HepG2 (cell line): ENCODE data around the gene OR13J1. TPM values are rescaled to one million over a fixed set of nuclear protein-coding genes. Genes with fewer than 3 reads are reported as not detected.

Source experiments
- ATAC-seq: fragments of 200-7000 bp; cut with Tn5 transposase; 3 replicates; pipeline ENCODE4 v1.9.1; 2020; ENCODE audit warnings: mild to moderate bottlenecking, moderate library complexity
- BruUV-seq: library from RNA; stranded (reverse); fragments of 400-500 nt; replicated peaks from 2 replicates; lab custom pipeline; 2021; lab: Mats Ljungman, UMichigan
- CTCF ChIA-PET: fragments of 300-600 bp; formaldehyde crosslinking; extraction: SDS; loops from one replicate; lab custom pipeline; 2021; ENCODE audit warnings: low total read pairs, inconsistent platforms, low intra/inter-chr PET ratio; lab: Yijun Ruan, JAX
- POLR2A ChIA-PET: fragments of 350-600 bp; sonication (Branson Sonifier 250); formaldehyde crosslinking; loops from one replicate; lab custom pipeline; 2020; ENCODE audit warnings: antibody characterized with exemption, inconsistent platforms; lab: Yijun Ruan, JAX
- DNase-seq: peaks from one replicate; pipeline ENCODE4 v3.0.0-alpha.2; 2015; ENCODE audit warnings: low spot score
- FAIRE-seq: peaks from 3 replicates; lab custom pipeline; 2011; peaks lifted over from hg19 to GRCh38; lab: Jason Lieb, UNC
- H2AFZ ChIP-seq: one replicate; pipeline ENCODE4 v1.6.1; 2011; ENCODE audit warnings: low read length, inconsistent platforms
- H3K27ac ChIP-seq: fragments of 300-600 bp; 3 replicates; pipeline ENCODE4 v1.8.0; 2011; ENCODE audit warnings: mixed run types, mild to moderate bottlenecking, mixed read lengths, low read length, inconsistent platforms; ENCODE audit not compliant: insufficient read depth; ENCODE audit errors: extremely low read length
- H3K27me3 ChIP-seq, 2 experiments: fragments of 200-600 bp in 1 of 2; 2 replicates in 1 of 2; 3 replicates in 1 of 2; pipeline versions ENCODE4 v1.6.0 to v1.8.0; 2011; ENCODE audit warnings: low read length in 2 of 2, mild to moderate bottlenecking in 2 of 2, moderate library complexity in 2 of 2, inconsistent platforms in 1 of 2; ENCODE audit not compliant: insufficient read depth in 2 of 2, control insufficient read depth in 1 of 2
- H3K36me3 ChIP-seq, 2 experiments: fragments of 200-600 bp in 1 of 2; replicated peaks in 1 of 2; 2 replicates in 1 of 2; 3 replicates in 1 of 2; pipeline versions ENCODE4 v1.5.1 to v1.8.0; 2011; ENCODE audit warnings: low read length in 2 of 2, inconsistent platforms in 1 of 2; ENCODE audit not compliant: insufficient read depth in 2 of 2, control insufficient read depth in 1 of 2
- H3K4me1 ChIP-seq: 2 replicates; pipeline ENCODE4 v1.5.1; 2012; ENCODE audit warnings: low read length, inconsistent platforms; ENCODE audit not compliant: insufficient read depth
- H3K4me2 ChIP-seq: 2 replicates; pipeline ENCODE4 v1.6.0; 2011; ENCODE audit warnings: low read depth, low read length, inconsistent platforms
- H3K4me3 ChIP-seq, 3 experiments: fragments of 200-600 bp in 1 of 3; sonication (generic), shearing (Covaris generic) in 1 of 3; replicated peaks in 1 of 3; 2 replicates each; pipeline ENCODE4 v1.5.1; 2011 to 2016; ENCODE audit warnings: low read length in 3 of 3, inconsistent platforms in 2 of 3, low read depth in 2 of 3, mild to moderate bottlenecking in 2 of 3, control low read depth in 1 of 3, mixed read lengths in 1 of 3; ENCODE audit not compliant: insufficient read depth in 1 of 3
- H3K79me2 ChIP-seq: one replicate; pipeline ENCODE4 v1.6.1; 2011; ENCODE audit warnings: low read length, inconsistent platforms; ENCODE audit not compliant: insufficient read depth
- H3K9ac ChIP-seq: 2 replicates; pipeline ENCODE4 v1.6.0; 2011; ENCODE audit warnings: mild to moderate bottlenecking, low read depth, low read length, inconsistent platforms; ENCODE audit not compliant: insufficient read depth
- H3K9me3 ChIP-seq: 2 replicates; pipeline ENCODE4 v1.5.1; 2012; ENCODE audit warnings: mild to moderate bottlenecking, low read length
- H4K20me1 ChIP-seq: 2 replicates; pipeline ENCODE4 v1.6.0; 2011; ENCODE audit warnings: inconsistent platforms, mild to moderate bottlenecking, low read length, moderate library complexity; ENCODE audit not compliant: insufficient read depth
- ATM ChIP-seq: fragments of 450-650 bp; IDR thresholded peaks from 2 replicates; pipeline ENCODE4 v1.7.1; 2017; ENCODE audit warnings: mild to moderate bottlenecking, borderline replicate concordance
- FOXA1 ChIP-seq, 2 experiments: fragments of 450-650 bp in 1 of 2; sonication (generic) in 1 of 2; formaldehyde crosslinking in 1 of 2; IDR thresholded peaks; 2 replicates each; pipeline versions ENCODE4 v1.4.0 to v1.6.1; 2016 to 2020; ENCODE audit warnings: missing genetic modification reagents in 1 of 2
- HOXD1 ChIP-seq: sonication (generic); formaldehyde crosslinking; IDR thresholded peaks from 2 replicates; pipeline ENCODE4 v1.5.0; 2020; ENCODE audit warnings: missing genetic modification reagents
- MLLT10 ChIP-seq: sonication (generic); formaldehyde crosslinking; IDR thresholded peaks from 2 replicates; pipeline ENCODE4 v1.4.0; 2020; ENCODE audit warnings: missing genetic modification reagents
- PCBP2 ChIP-seq: fragments of 200-400 bp; formaldehyde crosslinking; optimal IDR thresholded peaks from 2 replicates; pipeline ENCODE3; 2018; ENCODE audit warnings: low read length, low read depth; ENCODE audit not compliant: poor library complexity, severe bottlenecking
- PRMT3 ChIP-seq: sonication (generic); formaldehyde crosslinking; IDR thresholded peaks from 2 replicates; pipeline ENCODE4 v1.8.1; 2022; ENCODE audit warnings: low read depth, mild to moderate bottlenecking, moderate library complexity, missing genetic modification reagents, borderline replicate concordance
- RBM39 ChIP-seq: fragments of 200-400 bp; formaldehyde crosslinking; IDR thresholded peaks from one replicate; pipeline ENCODE4 v1.6.1; 2018; ENCODE audit warnings: antibody characterized with exemption, mild to moderate bottlenecking, low read depth, low read length; ENCODE audit not compliant: poor library complexity, severe bottlenecking
- REXO4 ChIP-seq: sonication (generic); formaldehyde crosslinking; IDR thresholded peaks from 2 replicates; pipeline ENCODE4 v1.8.0; 2022; ENCODE audit warnings: missing genetic modification reagents, mild to moderate bottlenecking, borderline replicate concordance
- SOX6 ChIP-seq, 2 experiments: fragments of 450-650 bp in 1 of 2; sonication (generic) in 1 of 2; formaldehyde crosslinking in 1 of 2; IDR thresholded peaks; 2 replicates each; pipeline versions ENCODE4 v1.4.0 to v1.6.1; 2017 to 2020; ENCODE audit warnings: antibody characterized with exemption in 1 of 2, mild to moderate bottlenecking in 1 of 2, missing genetic modification reagents in 1 of 2
- TBL1XR1 ChIP-seq: fragments of 150-350 bp; IDR thresholded peaks from 2 replicates; pipeline ENCODE4 v1.6.1; 2014; ENCODE audit warnings: borderline replicate concordance, low read length; ENCODE audit not compliant: partially characterized antibody
- XBP1 ChIP-seq: sonication (generic); formaldehyde crosslinking; IDR thresholded peaks from 2 replicates; pipeline ENCODE4 v1.5.0; 2020; ENCODE audit warnings: missing genetic modification reagents
- ZBTB1 ChIP-seq: sonication (generic); formaldehyde crosslinking; IDR thresholded peaks from 2 replicates; pipeline ENCODE4 v1.4.0; 2020; ENCODE audit warnings: missing genetic modification reagents, borderline replicate concordance
- ZFAT ChIP-seq: sonication (generic); formaldehyde crosslinking; conservative IDR thresholded peaks from 2 replicates; pipeline ENCODE4 v1.8.1; 2023; ENCODE audit warnings: missing genetic modification reagents, inconsistent platforms
- ZFY ChIP-seq: sonication (generic); formaldehyde crosslinking; IDR thresholded peaks from 2 replicates; pipeline ENCODE4 v1.4.0; 2020; ENCODE audit warnings: missing genetic modification reagents
- ZNF510 ChIP-seq: sonication (generic); formaldehyde crosslinking; IDR thresholded peaks from 2 replicates; pipeline ENCODE4 v1.4.0; 2020; ENCODE audit warnings: low read depth, mild to moderate bottlenecking, missing genetic modification reagents
- ZNF644 ChIP-seq: IDR thresholded peaks from 2 replicates; pipeline ENCODE4 v1.6.1; 2016; ENCODE audit warnings: low read depth
- WGBS: methylation state at CpG from one replicate; pipeline ENCODE4 v1.1.6; 2017; ENCODE audit warnings: low lambda C conversion rate; 5-methylcytosine and 5-hydroxymethylcytosine counted together
- in situ Hi-C: cut with HindIII; loops from 2 replicates; pipeline ENCODE4 v1.10.0; 2017; ENCODE audit warnings: low pct_unique_long_range_greater_than_20kb; ENCODE audit not compliant: extremely low pct_ligation_motif_present
- intact Hi-C: fragments of 100-400 bp; cut with micrococcal nuclease; formaldehyde crosslinking; loops from one replicate; pipeline ENCODE4 v1.10.0; 2022; ENCODE audit not compliant: unreplicated experiment
- polyA plus RNA-seq, 8 experiments: library from polyadenylated mRNA; depleted of rRNA in 3 of 8; stranded (reverse) in 7 of 8; unstranded in 1 of 8; fragments of >200 nt; fragmentation: Illumina TruSeq in 4 of 8; extraction: Trizol in 4 of 8; gene quantifications; 2 replicates each; pipeline versions ENCODE4 v1.2.1 to v1.2.3, GENCODE V29; 2011 to 2016; ENCODE audit warnings: low read depth in 4 of 8, missing spikeins in 1 of 8, mixed read lengths in 1 of 8; ENCODE audit not compliant: insufficient read depth in 1 of 8
- total RNA-seq, 5 experiments: library from RNA; depleted of rRNA; stranded (reverse); fragments of >200 nt; fragmentation: Illumina TruSeq; extraction: Trizol; gene quantifications; 2 replicates each; pipeline ENCODE4 v1.2.3, GENCODE V29; 2016; ENCODE audit warnings: low read depth in 1 of 5
- TF ChIP-seq, protein P1 (sequence below): sonication (generic); formaldehyde crosslinking; IDR thresholded peaks from 2 replicates; pipeline ENCODE4 v1.5.0; 2020; ENCODE audit warnings: missing genetic modification reagents
- TF ChIP-seq, protein P2 (sequence below): sonication (generic); formaldehyde crosslinking; IDR thresholded peaks from 2 replicates; pipeline ENCODE4 v1.4.0; 2020; ENCODE audit warnings: missing genetic modification reagents
- TF ChIP-seq, protein P3 (sequence below): sonication (generic); formaldehyde crosslinking; IDR thresholded peaks from 2 replicates; pipeline ENCODE4 v1.5.1; 2020; ENCODE audit warnings: missing genetic modification reagents, mild to moderate bottlenecking, borderline replicate concordance

Gene OR13J1
- total and polyA plus RNA-seq, 2 of the 13 experiments (the other 11 are each of a cell fraction or from before 2014, with no cell fraction given), result not detected

DNA sequence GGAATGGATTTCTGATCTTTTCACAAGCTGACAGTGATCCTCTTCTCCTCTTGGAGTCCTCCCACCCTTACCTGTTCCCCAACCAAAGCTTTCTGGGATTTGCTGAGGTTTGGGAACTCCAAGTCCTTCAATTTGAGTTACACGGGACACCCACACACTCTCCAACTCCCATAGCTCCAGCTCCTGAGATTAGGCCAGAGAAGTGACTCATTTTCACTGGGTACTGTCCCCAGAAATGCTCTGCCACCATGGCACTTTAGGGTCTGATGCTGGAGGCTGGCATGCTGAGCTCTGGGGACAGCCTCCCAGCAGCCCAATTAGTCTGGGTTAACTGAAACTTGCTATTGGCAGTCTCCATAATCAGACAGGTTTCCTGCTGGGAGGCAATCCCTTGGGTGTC, 21.9 kb upstream of the OR13J1 start:
- ChIA-PET POLR2A (no interaction called here), CTCF (no interaction called here)
- H4K20me1 ChIP-seq, result no peaks in the 10 kb centered on the region
- TF ChIP-seq ATM (no peak), PCBP2 (no peak), ZFY (CRISPR knock-in tag) (no peak), TBL1XR1 (no peak), PRMT3 (no peak), FOXA1 (IDR thresholded peaks at IDR 0.05) (no peak), FOXA1 (CRISPR knock-in tag; IDR thresholded peaks at IDR 0.05) (no peak), ZBTB1 (CRISPR knock-in tag) (no peak), REXO4 (CRISPR knock-in tag) (no peak), ZFAT (no peak), ZNF510 (CRISPR knock-in tag) (no peak), HOXD1 (CRISPR knock-in tag) (no peak), MLLT10 (CRISPR knock-in tag) (no peak), SOX6 (IDR thresholded peaks at IDR 0.05) (no peak), SOX6 (CRISPR knock-in tag; IDR thresholded peaks at IDR 0.05) (no peak), XBP1 (CRISPR knock-in tag) (no peak), ZNF644 (no peak), RBM39 (no peak)
- TF ChIP-seq, protein P1, sequence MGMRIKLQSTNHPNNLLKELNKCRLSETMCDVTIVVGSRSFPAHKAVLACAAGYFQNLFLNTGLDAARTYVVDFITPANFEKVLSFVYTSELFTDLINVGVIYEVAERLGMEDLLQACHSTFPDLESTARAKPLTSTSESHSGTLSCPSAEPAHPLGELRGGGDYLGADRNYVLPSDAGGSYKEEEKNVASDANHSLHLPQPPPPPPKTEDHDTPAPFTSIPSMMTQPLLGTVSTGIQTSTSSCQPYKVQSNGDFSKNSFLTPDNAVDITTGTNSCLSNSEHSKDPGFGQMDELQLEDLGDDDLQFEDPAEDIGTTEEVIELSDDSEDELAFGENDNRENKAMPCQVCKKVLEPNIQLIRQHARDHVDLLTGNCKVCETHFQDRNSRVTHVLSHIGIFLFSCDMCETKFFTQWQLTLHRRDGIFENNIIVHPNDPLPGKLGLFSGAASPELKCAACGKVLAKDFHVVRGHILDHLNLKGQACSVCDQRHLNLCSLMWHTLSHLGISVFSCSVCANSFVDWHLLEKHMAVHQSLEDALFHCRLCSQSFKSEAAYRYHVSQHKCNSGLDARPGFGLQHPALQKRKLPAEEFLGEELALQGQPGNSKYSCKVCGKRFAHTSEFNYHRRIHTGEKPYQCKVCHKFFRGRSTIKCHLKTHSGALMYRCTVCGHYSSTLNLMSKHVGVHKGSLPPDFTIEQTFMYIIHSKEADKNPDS, result no peak
- TF ChIP-seq, protein P2, sequence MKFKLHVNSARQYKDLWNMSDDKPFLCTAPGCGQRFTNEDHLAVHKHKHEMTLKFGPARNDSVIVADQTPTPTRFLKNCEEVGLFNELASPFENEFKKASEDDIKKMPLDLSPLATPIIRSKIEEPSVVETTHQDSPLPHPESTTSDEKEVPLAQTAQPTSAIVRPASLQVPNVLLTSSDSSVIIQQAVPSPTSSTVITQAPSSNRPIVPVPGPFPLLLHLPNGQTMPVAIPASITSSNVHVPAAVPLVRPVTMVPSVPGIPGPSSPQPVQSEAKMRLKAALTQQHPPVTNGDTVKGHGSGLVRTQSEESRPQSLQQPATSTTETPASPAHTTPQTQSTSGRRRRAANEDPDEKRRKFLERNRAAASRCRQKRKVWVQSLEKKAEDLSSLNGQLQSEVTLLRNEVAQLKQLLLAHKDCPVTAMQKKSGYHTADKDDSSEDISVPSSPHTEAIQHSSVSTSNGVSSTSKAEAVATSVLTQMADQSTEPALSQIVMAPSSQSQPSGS (CRISPR knock-in tag), result no peak
- TF ChIP-seq, protein P3, sequence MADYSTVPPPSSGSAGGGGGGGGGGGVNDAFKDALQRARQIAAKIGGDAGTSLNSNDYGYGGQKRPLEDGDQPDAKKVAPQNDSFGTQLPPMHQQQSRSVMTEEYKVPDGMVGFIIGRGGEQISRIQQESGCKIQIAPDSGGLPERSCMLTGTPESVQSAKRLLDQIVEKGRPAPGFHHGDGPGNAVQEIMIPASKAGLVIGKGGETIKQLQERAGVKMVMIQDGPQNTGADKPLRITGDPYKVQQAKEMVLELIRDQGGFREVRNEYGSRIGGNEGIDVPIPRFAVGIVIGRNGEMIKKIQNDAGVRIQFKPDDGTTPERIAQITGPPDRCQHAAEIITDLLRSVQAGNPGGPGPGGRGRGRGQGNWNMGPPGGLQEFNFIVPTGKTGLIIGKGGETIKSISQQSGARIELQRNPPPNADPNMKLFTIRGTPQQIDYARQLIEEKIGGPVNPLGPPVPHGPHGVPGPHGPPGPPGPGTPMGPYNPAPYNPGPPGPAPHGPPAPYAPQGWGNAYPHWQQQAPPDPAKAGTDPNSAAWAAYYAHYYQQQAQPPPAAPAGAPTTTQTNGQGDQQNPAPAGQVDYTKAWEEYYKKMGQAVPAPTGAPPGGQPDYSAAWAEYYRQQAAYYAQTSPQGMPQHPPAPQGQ (CRISPR knock-in tag), result no peak
- BruUV-seq, result no TSS peak
- H3K79me2 ChIP-seq, result no peaks in the 10 kb centered on the region
- no peak for FAIRE-seq
- H3K4me3 ChIP-seq, result no peak overlapping the region
- ATAC-seq, result no peak
- no peak overlapping the region for H3K9ac ChIP-seq
- no peak overlapping the region for H2AFZ ChIP-seq
- intact Hi-C loops, result no loop called here
- no peaks in the 10 kb centered on the region for H3K9me3 ChIP-seq
- no peaks in the 10 kb centered on the region for H3K36me3 ChIP-seq
- no peaks in the 10 kb centered on the region for H3K4me1 ChIP-seq
- in situ Hi-C loops, result no loop called here
- no peak overlapping the region for H3K27ac ChIP-seq
- H3K4me2 ChIP-seq, result no peak overlapping the region
- WGBS, result 0% methylated on average over 1 of the region's 1 CpG
- peaks cover 0 to 4% of the 10 kb centered on the region in 2 experiments; a peak in 1 of 5 replicates for H3K27me3 ChIP-seq
- no peak for DNase-seq
